ENCODE results near the gene TRAF3. TPM values are rescaled to one million over a fixed set of nuclear protein-coding genes. Genes with fewer than 3 reads are reported as not detected.

The TRAF3 gene
- total RNA-seq, 1 experiment from 2014 or later: 11.2 TPM

DNA sequence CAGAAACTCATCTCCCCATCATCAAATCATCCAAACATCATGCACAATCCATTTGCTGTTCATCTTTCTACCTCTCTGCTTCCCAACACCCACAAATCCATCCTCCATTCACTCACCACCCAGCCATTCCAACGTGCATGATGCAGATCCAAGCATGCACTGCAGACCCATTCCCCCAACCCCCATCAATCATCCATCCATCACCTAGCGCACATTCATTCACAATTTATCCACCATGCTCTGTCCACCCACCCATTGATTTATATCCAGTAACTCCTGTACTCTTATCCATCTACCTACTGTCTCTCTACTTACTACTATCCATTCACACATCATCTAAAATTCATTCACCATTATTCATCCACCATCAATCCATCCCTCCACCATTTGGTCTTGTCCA lies 141.2 kb downstream of the TRAF3 start:
- ATAC-seq: no peak

GRCh38 chr14:102920273-102920997 lies 143.2 kb downstream of the TRAF3 start:
- H3K9me3 Mint-ChIP-seq: no peaks in the 10 kb centered on the region
- no peak for TF ChIP-seq ZNF138 (CRISPR knock-in tag; conservative IDR thresholded peaks at IDR 0.05)
- TF ChIP-seq ZNF317 (CRISPR knock-in tag; IDR thresholded peaks at IDR 0.05; ENCODE audit: borderline replicate concordance, low read depth): 0 out of 2 replicates have a peak, but pooled peaks have one; percentile 46
- no peak for DNase-seq (ENCODE audit: low spot score)
- H3K27ac Mint-ChIP-seq: no peak overlapping the region
- H3K27me3 Mint-ChIP-seq (ENCODE audit: low read depth): no peaks in the 10 kb centered on the region; the same call in 1 of the 2 replicates
- POLR2A ChIA-PET: no interaction called here
- H3K4me1 Mint-ChIP-seq: no peaks in the 10 kb centered on the region
- no peak for ATAC-seq
- H3K4me3 Mint-ChIP-seq: no peak overlapping the region
- CTCF ChIA-PET: no interaction called here
- H3K36me3 Mint-ChIP-seq: no peaks in the 10 kb centered on the region

More for the DNA sequence above, 141.2 kb downstream of the TRAF3 start:
- H3K4me3 Mint-ChIP-seq: no peak overlapping the region
- no peaks in the 10 kb centered on the region; the same call in 1 of the 2 replicates for H3K27me3 Mint-ChIP-seq (ENCODE audit: low read depth)
- H3K9me3 Mint-ChIP-seq: no peaks in the 10 kb centered on the region
- no peak overlapping the region for H3K27ac Mint-ChIP-seq
- DNase-seq (ENCODE audit: low spot score): no peak
- no peaks in the 10 kb centered on the region for H3K36me3 Mint-ChIP-seq
- POLR2A ChIA-PET: no interaction called here
- TF ChIP-seq NFE2L1 (CRISPR knock-in tag; IDR thresholded peaks at IDR 0.05): no peak
- TF ChIP-seq ZNF532 (CRISPR knock-in tag; IDR thresholded peaks at IDR 0.05; ENCODE audit: borderline replicate concordance): no peak
- TF ChIP-seq MLX (CRISPR knock-in tag; IDR thresholded peaks at IDR 0.05): no peak
- no peak for TF ChIP-seq FOXK1 (CRISPR knock-in tag; IDR thresholded peaks at IDR 0.05)
- TF ChIP-seq ZBTB43 (CRISPR knock-in tag; IDR thresholded peaks at IDR 0.05): no peak
- TF ChIP-seq ZNF423 (CRISPR knock-in tag; IDR thresholded peaks at IDR 0.05): no peak
- TF ChIP-seq ZBTB21 (CRISPR knock-in tag; IDR thresholded peaks at IDR 0.05; ENCODE audit: borderline replicate concordance): no peak
- no peaks in the 10 kb centered on the region for H3K4me1 Mint-ChIP-seq
- CTCF ChIA-PET: interaction anchor here (0.5 to 2.7 kb wide), 12 partner anchors 9 to 231 kb away, joined by 3 to 14 read pairs (median 4); no protein-coding TSS in a partner anchor

- Mint-ChIP-seq H3K27me3 (ENCODE audit: low read depth) (peaks cover 5% of the 10 kb centered on the region), H3K4me1 (peaks cover 3% of the 10 kb centered on the region)
- ATAC-seq: no peak
Measured at GRCh38 chr14:102920998-102921304, 143.7 kb downstream of the TRAF3 start.

More at GRCh38 chr14:102920998-102921304, 143.7 kb downstream of the TRAF3 start:
- no peak overlapping the region for H3K27ac Mint-ChIP-seq
- ChIA-PET POLR2A (no interaction called here), CTCF (no interaction called here)
- TF ChIP-seq ATF6 (CRISPR knock-in tag; IDR thresholded peaks at IDR 0.05) (no peak), SMAD4 (CRISPR knock-in tag; IDR thresholded peaks at IDR 0.05) (no peak), NR3C1 (CRISPR knock-in tag; conservative IDR thresholded peaks at IDR 0.05; ENCODE audit: low read depth) (no peak)
- TF ChIP-seq, protein P1, sequence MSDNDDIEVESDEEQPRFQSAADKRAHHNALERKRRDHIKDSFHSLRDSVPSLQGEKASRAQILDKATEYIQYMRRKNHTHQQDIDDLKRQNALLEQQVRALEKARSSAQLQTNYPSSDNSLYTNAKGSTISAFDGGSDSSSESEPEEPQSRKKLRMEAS (CRISPR knock-in tag; IDR thresholded peaks at IDR 0.05): no peak
- no peak overlapping the region for H3K4me3 Mint-ChIP-seq
- no peak for DNase-seq (ENCODE audit: low spot score)
- H3K36me3 Mint-ChIP-seq: no peaks in the 10 kb centered on the region
- H3K9me3 Mint-ChIP-seq: no peaks in the 10 kb centered on the region

Measured in WTC11 (cell line).